K562 (cell line): Measurements from ENCODE around the gene MEIS1. TPM values are rescaled to one million over a fixed set of nuclear protein-coding genes. Genes with fewer than 3 reads are reported as not detected.

ENCODE experiments used
- ATAC-seq: fragments of 200-7000 bp; cut with Tn5 transposase; 3 replicates; pipeline ENCODE4 v1.9.1; 2020; ENCODE audit warnings: moderate library complexity
- BruUV-seq: library from RNA; stranded (reverse); fragments of 400-500 nt; replicated peaks from 2 replicates; lab custom pipeline; 2021; lab: Mats Ljungman, UMichigan
- CTCF ChIA-PET: fragments of 300-600 bp; formaldehyde crosslinking; extraction: SDS; loops from one replicate; lab custom pipeline; 2021; ENCODE audit warnings: low intra/inter-chr PET ratio; lab: Yijun Ruan, JAX
- POLR2A ChIA-PET: fragments of 300-600, 350-650 bp; sonication (Branson Sonifier 250); formaldehyde crosslinking; extraction: SDS; loops from one replicate; lab custom pipeline; 2021; ENCODE audit warnings: antibody characterized with exemption, inconsistent platforms; lab: Yijun Ruan, JAX
- DNase-seq, 4 experiments: peaks; one replicate each; pipeline versions ENCODE4 v3.0.0 to v3.0.0-alpha.2; 2011 to 2018; ENCODE audit warnings: low spot score in 3 of 4, mixed read lengths in 3 of 4; ENCODE audit errors: extremely low read depth in 1 of 4
- FAIRE-seq: peaks from 2 replicates; lab custom pipeline; 2011; peaks lifted over from hg19 to GRCh38; lab: Jason Lieb, UNC
- H2AFZ ChIP-seq: 2 replicates; pipeline ENCODE4 v1.6.0; 2011; ENCODE audit warnings: low read depth, low read length, control low read depth, inconsistent platforms
- H3K27ac ChIP-seq: fragments of 200-600 bp; 3 replicates; pipeline ENCODE4 v1.8.0; 2011; ENCODE audit warnings: low read depth, mild to moderate bottlenecking, control low read depth, inconsistent platforms, low read length, moderate library complexity, mixed read lengths; ENCODE audit errors: extremely low read depth
- H3K27me3 ChIP-seq, 2 experiments: fragments of 300-600 bp in 1 of 2; 2 replicates in 1 of 2; 3 replicates in 1 of 2; pipeline versions ENCODE4 v1.6.0 to v1.8.0; 2011; ENCODE audit warnings: inconsistent platforms in 2 of 2, low read length in 2 of 2, mild to moderate bottlenecking in 1 of 2, mixed read lengths in 1 of 2, moderate library complexity in 1 of 2; ENCODE audit not compliant: control insufficient read depth in 2 of 2, insufficient read depth in 2 of 2
- H3K36me3 ChIP-seq: fragments of 300-600 bp; 3 replicates; pipeline ENCODE4 v1.8.0; 2011; ENCODE audit warnings: mild to moderate bottlenecking, low read length, inconsistent platforms; ENCODE audit not compliant: control insufficient read depth, insufficient read depth
- H3K4me1 ChIP-seq, 2 experiments: fragments of 200-600 bp in 1 of 2; replicated peaks in 1 of 2; 2 replicates in 1 of 2; 3 replicates in 1 of 2; pipeline versions ENCODE4 v1.5.1 to v1.8.0; 2011; ENCODE audit warnings: inconsistent platforms in 2 of 2, low read length in 2 of 2, mild to moderate bottlenecking in 1 of 2, mixed read lengths in 1 of 2, moderate library complexity in 1 of 2; ENCODE audit not compliant: control insufficient read depth in 2 of 2, insufficient read depth in 2 of 2
- H3K4me2 ChIP-seq: 2 replicates; pipeline ENCODE4 v1.6.1; 2011; ENCODE audit warnings: low read length, control low read depth, inconsistent platforms, mixed read lengths; ENCODE audit not compliant: insufficient read depth
- H3K4me3 ChIP-seq: fragments of 200-600 bp; sonication (generic), shearing (Covaris generic); 2 replicates; pipeline ENCODE4 v1.5.1; 2016; ENCODE audit warnings: control low read depth, inconsistent platforms
- H3K79me2 ChIP-seq: fragments of 200-600 bp; 3 replicates; pipeline ENCODE4 v1.8.0; 2011; ENCODE audit warnings: low read length, inconsistent platforms; ENCODE audit not compliant: control insufficient read depth, insufficient read depth
- H3K9ac ChIP-seq, 2 experiments: 2 replicates each; pipeline versions ENCODE4 v1.6.0 to v1.6.1; 2011; ENCODE audit warnings: low read depth in 2 of 2, low read length in 2 of 2, control low read depth in 1 of 2, inconsistent platforms in 1 of 2, mild to moderate bottlenecking in 1 of 2, mixed read lengths in 1 of 2; ENCODE audit not compliant: insufficient read depth in 1 of 2
- H3K9me1 ChIP-seq: one replicate; pipeline ENCODE4 v1.6.0; 2011; ENCODE audit warnings: inconsistent platforms, mild to moderate bottlenecking, low read length, moderate library complexity; ENCODE audit not compliant: control insufficient read depth, insufficient read depth
- H3K9me3 ChIP-seq: replicated peaks from 2 replicates; pipeline ENCODE4 v1.5.1; 2011; ENCODE audit warnings: low read depth, low read length, inconsistent platforms; ENCODE audit not compliant: control insufficient read depth, insufficient read depth
- H4K20me1 ChIP-seq: replicated peaks from 2 replicates; pipeline ENCODE4 v1.6.1; 2011; ENCODE audit warnings: low read length, inconsistent platforms, mixed read lengths; ENCODE audit not compliant: control insufficient read depth, insufficient read depth
- CEBPB ChIP-seq: fragments of 450-650 bp; IDR thresholded peaks from 2 replicates; pipeline ENCODE4 v1.6.1; 2016; ENCODE audit warnings: missing genetic modification characterization, missing compliant biosample characterization
- CEBPG ChIP-seq, 3 experiments: fragments of 200-800 bp in 1 of 3; sonication (Bioruptor generic) in 1 of 3; sonication (generic) in 1 of 3; formaldehyde crosslinking in 1 of 3; IDR thresholded peaks in 2 of 3; conservative IDR thresholded peaks in 1 of 3; 2 replicates each; pipeline versions ENCODE4 v1.6.1 to v1.8.0; 2016 to 2022; ENCODE audit warnings: missing compliant biosample characterization in 2 of 3, missing genetic modification characterization in 2 of 3, mild to moderate bottlenecking in 1 of 3, missing genetic modification reagents in 1 of 3
- MYBL2 ChIP-seq, 2 experiments: fragments of 450-650 bp in 1 of 2; sonication (generic) in 1 of 2; formaldehyde crosslinking in 1 of 2; IDR thresholded peaks; 2 replicates each; pipeline versions ENCODE4 v1.6.1 to v1.8.1; 2017 to 2022; ENCODE audit warnings: borderline replicate concordance in 1 of 2, inconsistent platforms in 1 of 2, low read depth in 1 of 2, mild to moderate bottlenecking in 1 of 2, missing genetic modification reagents in 1 of 2, moderate library complexity in 1 of 2
- WGBS: fragments of 100-300 bp; shearing (Covaris generic); methylation state at CpG from one replicate; pipeline ENCODE4 v1.1.6; 2016; ENCODE audit warnings: low coverage, mixed read lengths; ENCODE audit not compliant: insufficient coverage; ENCODE audit errors: missing lambda C conversion rate; 5-methylcytosine and 5-hydroxymethylcytosine counted together
- in situ Hi-C: fragments of 300-500 bp; cut with MboI; formaldehyde crosslinking; loops from 4 replicates; pipeline ENCODE4 v1.15.0; 2018; ENCODE audit warnings: inconsistent platforms, mixed read lengths
- intact Hi-C: fragments of 100-400 bp; cut with micrococcal nuclease; formaldehyde crosslinking; loops from 2 replicates; pipeline ENCODE4 v1.14.2; 2022
- polyA plus RNA-seq, 8 experiments: library from polyadenylated mRNA; depleted of rRNA in 4 of 8; stranded (reverse) in 5 of 8; unstranded in 3 of 8; fragments of >200 nt; fragmentation: Nextera tagmentation in 2 of 8; fragmentation: Illumina TruSeq in 1 of 8; extraction: Ambion mirVana in 2 of 8; extraction: Trizol in 1 of 8; gene quantifications; 2 replicates each; pipeline versions ENCODE4 v1.2.1 to v1.2.3, GENCODE V29; 2011 to 2014; ENCODE audit warnings: inconsistent platforms in 1 of 8, missing spikeins in 1 of 8
- total RNA-seq, 7 experiments: library from RNA; depleted of rRNA in 6 of 7; stranded (reverse); fragments of >200 nt in 6 of 7; fragmentation: Illumina TruSeq in 2 of 7; extraction: Trizol in 2 of 7; gene quantifications; 2 replicates each; pipeline versions ENCODE4 v1.2.1 to v1.2.3, GENCODE V29; 2011 to 2021; ENCODE audit warnings: low replicate concordance in 1 of 7

The MEIS1 gene
- total and polyA plus RNA-seq, 9 of the 15 experiments (the other 6 are each of a cell fraction or from before 2014, with no cell fraction given): 2.3 to 9.0 (median 5.9) TPM

- Histone ChIP-seq H3K9me3 (no peaks in the 10 kb centered on the region), H3K9ac (no peak overlapping the region), H3K9me1 (no peaks in the 10 kb centered on the region), H3K4me3 (no peak overlapping the region), H3K27ac (no peak overlapping the region), H4K20me1 (no peaks in the 10 kb centered on the region), H3K4me1 (peaks cover 2 to 28% of the 10 kb centered on the region in 2 experiments; a peak in 4 of 5 replicates), H3K27me3 (peaks cover 32 to 35% of the 10 kb centered on the region in 2 experiments), H2AFZ (no peak overlapping the region), H3K36me3 (no peaks in the 10 kb centered on the region), H3K79me2 (no peaks in the 10 kb centered on the region), H3K4me2 (no peak overlapping the region)
- CTCF ChIA-PET: no interaction called here
- FAIRE-seq: no peak
- in situ Hi-C loops (loop anchor here (5.0 kb wide), 1 partner anchor 149 kb away; no protein-coding TSS in a partner anchor), intact Hi-C loops (loop anchor here (5.0 to 10.0 kb wide), 5 partner anchors 662 to 1456 kb away; no protein-coding TSS in a partner anchor)
- POLR2A ChIA-PET: no interaction called here
- no peak for DNase-seq
- WGBS: 20% methylated on average over 24 of the region's 37 CpGs
- TF ChIP-seq MYBL2 (IDR thresholded peaks at IDR 0.05; ENCODE audit: low read depth) (no peak), MYBL2 (CRISPR knock-in tag; IDR thresholded peaks at IDR 0.05; ENCODE audit: borderline replicate concordance) (no peak), CEBPG (CRISPR knock-in tag; IDR thresholded peaks at IDR 0.05) (no peak), CEBPG (tag; conservative IDR thresholded peaks at IDR 0.05 in 1 of 2, IDR thresholded peaks at IDR 0.05 in 1 of 2) (peak in 1 of 2 experiments; percentile 37; a peak in 1 of 4 replicates), CEBPB (tag) (peak; percentile 70)
- ATAC-seq: no peak
- BruUV-seq: no TSS peak
Observed at GRCh38 chr2:66576561-66577320, 141.8 kb downstream of the MEIS1 start.
